T-helper 22 cell (primary cell): Measurements from ENCODE around the gene AK5.

Experiments
- DNase-seq: peaks from one replicate; pipeline ENCODE4 v3.0.0-alpha.2; 2020; ENCODE audit warnings: low read depth

The AK5 gene

GRCh38 chr1:77350012-77350770, 68.4 kb downstream of the AK5 start:
- no peak for DNase-seq

DNA sequence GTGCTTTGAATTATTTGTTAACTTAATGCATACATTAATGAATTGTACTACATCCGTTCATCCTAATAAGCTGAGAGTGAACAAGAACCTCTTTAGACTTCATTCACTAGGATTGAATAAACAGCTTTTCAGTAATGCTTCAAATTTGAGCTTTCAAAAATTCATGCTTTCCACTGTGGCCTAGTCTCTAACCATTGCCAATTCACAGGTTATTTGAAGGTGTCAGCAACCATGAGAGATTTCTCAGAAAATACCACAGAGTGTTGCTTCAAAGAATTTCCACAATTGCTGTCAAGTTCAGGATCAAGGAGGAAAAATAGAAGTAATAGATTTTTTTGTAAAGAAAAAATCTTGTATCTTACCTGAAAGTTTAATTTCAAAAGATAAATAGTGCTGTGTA, 72.7 kb downstream of the AK5 start:
- DNase-seq: no peak

- no peak for DNase-seq
Observed at GRCh38 chr1:77355010-77355409, 73.2 kb downstream of the AK5 start.

GRCh38 chr1:77356136-77356535, 74.3 kb downstream of the AK5 start:
- DNase-seq: no peak

DNA sequence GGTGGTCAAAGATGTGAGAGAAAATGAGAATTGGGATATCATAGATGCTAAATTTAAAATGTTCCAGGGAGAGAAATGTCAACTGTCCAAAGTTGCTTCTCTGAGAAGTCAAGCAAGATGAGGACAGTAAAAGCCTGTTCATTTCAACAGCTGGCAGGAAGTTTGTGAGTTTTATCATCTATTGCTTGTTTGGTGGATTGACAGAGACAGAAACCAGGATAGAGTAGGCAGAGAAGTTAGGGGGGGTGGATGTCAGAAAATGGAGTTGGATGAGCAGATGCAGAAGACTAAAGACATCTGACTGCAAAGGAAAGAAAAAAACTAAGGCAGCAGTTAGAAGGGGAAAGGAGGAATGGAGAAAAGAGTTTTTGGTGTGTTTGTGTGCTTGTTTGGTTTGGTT, 78.4 kb downstream of the AK5 start:
- no peak for DNase-seq

DNA sequence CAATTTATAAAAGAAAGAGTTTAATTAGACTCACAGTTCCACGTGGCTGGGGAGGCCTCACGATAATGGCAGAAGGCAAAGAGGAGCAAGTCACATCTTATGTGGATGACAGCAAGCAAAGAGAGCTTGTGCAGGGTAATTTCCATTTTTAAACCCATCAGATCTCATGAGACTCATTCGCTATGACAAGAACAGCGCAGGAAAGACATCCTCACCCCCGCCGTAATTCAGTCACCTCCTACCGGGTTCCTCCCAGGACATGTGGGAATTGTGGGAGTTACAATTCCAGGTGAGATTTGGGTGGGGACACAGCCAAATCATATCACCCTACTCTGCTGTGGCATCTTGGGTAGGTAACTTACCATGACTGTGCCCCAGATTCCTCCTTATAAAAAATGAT, 79.8 kb downstream of the AK5 start:
- no peak for DNase-seq

DNA sequence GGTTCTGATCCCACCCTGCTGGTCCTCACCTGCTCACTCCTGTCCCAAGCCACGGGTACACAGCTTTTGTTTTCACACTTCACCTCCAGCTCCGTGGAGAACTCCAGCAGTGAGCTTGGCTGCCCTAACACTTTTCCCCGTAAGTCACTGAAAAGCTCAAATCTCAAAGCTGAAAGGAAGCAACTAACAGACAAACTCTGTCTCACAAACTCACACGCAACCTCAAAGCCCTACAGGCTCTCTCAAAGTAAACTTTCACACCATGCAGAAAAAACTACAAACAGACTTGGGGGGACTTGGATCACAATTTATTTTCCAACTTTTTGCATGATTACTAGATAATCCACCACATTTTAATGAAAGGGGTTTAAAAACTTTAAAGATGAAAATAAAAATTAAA, 88.3 kb downstream of the AK5 start:
- DNase-seq: no peak

DNA sequence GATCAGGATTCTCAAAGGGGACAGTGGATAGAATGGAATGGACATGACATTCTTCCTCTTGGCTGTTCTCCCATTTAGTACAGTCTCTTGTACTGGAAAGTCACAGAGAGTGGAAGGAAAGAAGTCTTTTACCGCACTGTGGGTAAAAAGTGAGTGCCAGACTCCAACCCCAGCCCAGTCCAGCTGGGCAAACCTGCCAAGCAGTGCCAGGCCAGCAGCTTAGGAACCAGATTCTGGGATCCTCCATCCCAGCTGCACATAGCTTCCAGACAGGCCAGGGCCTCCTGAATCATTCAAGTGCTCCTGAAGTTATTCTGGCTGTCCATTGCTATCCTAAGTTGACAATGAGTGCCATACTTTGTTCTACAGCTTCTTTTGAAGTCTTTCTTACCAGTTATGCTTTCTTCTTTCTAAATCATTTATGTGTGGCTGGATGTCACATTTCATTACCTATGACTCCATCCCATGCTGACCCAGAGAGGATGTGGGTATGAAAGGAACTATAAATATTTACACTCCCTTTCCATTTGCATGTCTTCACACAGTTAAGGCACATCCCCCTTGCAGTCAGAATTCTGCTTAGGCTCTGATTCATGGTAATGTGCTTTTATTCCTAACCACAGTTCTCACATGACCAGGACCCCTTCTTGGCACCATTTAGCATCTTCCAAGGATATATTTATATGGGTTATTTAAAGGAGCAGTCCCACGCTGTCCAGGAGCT, 88.9 kb downstream of the AK5 start:
- DNase-seq: no peak

DNA sequence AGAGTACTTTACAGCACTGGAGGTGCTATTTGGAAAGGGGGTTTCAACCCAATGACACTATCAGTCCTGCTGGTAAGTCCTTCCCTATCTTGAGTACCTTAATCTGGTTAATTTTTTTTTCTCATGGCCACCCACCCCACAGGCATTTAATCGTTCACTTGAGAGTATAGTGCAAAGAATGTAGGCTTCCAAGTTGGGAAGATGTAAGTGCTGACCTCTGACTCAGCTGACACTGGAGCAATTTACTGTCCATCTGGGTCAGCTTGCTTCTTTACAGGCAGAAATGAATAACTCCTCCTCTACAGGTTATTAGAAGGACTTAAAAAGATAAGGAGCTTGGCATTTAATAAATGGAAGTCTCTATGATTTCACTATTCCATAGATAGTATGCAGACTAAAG, 89.6 kb downstream of the AK5 start:
- DNase-seq: no peak

GRCh38 chr1:77373702-77374101, 91.9 kb downstream of the AK5 start:
- DNase-seq: no peak

DNA sequence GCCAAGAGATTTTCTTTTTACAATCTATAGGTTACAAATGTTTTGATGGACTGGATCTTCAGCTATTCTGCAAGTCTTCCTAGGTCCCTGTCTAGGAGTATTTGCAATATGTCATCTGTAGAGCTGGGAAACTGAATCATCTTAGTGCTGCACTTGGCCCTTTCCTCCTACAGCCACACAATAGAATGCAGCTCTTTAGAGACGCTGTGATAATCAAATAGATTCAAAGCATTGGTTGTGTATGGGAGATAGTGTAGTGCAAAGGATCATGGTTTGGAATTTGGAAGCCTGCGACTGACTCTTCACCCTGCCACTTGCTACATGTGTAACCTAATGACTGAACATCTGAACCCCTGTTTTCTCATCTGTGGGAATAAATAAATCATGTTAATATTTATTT, 93.7 kb downstream of the AK5 start:
- no peak for DNase-seq

GRCh38 chr1:77375990-77376389, 94.2 kb downstream of the AK5 start:
- DNase-seq: no peak

DNA sequence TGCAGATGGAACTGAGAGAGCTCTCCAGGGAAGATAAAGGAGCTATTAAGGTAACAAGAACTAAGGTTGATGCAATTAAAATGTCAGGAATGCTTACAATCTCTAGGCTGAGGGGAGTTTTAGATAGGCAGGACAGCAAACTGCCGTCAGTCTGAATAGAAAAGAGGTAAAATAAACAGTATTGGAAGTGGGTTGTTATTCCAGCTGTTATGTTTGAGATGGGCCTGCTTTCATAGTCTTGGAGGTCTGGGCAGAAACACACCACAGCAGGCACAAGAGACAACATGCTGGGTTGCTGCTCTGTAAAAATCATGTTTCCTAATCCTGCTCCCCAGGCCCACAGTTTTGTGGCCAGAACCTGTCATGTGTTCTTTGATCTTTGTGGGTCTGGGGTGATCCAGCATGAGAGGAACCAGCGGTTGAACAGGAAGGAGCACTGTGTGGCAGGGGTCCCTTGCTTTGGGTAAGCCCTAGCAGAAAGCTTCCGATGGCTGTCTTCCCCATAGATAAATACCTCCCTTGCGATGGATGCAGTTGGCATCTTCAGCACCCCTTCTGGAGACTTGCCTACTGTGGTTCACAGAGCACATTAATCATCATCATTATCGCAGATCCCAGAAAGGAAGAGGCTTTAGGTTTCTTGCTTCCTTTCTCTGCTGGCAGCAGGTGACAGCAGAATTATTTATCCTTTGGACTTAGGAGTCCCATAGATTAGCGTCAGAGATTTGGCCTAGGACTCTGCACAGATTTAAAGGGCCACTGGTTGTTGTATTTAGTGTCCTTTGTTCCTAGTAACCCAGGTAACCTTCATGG, 97.1 kb downstream of the AK5 start:
- DNase-seq: no peak

DNA sequence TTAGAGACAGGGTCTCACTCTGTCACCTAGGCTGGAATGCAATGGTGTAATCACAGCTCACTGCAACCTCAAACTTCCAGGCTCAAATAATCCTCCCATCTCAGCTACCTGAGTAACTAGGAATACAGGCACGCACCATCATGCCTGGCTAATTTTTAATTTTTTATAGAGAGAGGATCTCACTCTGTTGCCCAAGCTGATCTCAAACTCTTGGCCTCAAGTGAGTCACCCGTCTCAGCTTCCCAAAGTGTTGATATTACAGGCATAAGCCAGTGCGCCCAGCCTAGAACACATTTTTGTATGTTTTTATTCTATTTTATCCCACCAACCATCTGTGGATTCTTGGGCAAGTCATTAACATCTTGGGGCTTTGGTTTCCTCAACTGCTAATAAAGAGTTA, 100.5 kb downstream of the AK5 start:
- DNase-seq: no peak

DNA sequence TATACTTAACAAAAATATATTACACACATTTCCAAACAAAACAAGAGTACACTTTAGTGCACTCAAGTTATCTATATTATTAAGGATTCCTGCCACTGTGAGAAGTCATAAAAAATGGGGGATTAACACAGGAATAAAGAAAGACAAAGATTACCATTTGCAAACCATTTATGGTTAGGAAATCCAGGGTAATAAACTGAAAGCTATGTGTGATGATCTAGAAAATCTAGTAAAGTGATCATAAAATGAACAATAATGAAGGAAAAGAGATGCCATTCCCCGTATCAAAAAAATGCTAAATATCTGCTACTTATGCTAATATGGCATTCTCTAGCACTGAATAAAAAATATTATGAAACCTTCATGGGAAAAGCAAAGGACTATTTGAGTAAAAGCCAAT, 101.4 kb downstream of the AK5 start:
- no peak for DNase-seq

- DNase-seq: no peak
Observed at GRCh38 chr1:77385551-77385950, 103.7 kb downstream of the AK5 start.

DNA sequence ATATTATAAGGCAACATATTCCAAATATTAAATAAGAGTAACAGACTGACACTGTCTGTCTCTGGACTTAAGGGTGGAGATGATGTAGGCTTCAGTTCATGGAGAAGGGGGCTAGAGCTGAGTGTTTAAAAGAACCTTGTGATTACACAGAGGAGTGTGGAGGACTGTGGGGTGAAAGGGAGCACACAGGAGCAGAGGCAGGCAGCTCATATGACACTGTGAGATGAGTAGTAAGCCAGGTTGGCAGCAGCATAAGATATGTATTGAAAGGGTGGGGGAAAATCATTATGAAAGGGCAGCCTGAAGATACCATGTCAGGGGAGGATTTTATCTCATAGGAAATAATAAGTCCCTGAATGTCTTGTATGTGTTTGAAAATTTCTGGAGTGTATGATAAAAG, 104.5 kb downstream of the AK5 start:
- DNase-seq: no peak

DNA sequence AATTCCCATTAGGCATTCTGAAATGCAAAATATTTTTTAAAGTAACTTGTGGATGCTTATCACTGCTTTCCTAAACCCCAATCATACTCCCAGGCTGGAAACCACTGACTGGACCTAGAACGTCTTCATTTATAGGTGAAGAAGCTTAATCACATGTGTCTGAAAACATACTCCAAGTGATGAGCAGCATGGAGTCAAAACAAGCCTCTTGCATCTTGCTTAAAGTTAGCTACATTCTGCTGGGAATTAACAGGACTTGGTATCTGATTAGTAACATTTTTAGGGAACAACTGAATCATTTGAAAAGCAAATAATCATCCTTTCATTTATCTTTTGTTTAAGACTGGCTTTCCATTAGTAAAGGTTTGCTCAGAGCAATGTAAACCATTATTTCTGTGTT, 105.7 kb downstream of the AK5 start:
- DNase-seq: no peak

GRCh38 chr1:77388661-77389060, 106.8 kb downstream of the AK5 start:
- DNase-seq: no peak

DNA sequence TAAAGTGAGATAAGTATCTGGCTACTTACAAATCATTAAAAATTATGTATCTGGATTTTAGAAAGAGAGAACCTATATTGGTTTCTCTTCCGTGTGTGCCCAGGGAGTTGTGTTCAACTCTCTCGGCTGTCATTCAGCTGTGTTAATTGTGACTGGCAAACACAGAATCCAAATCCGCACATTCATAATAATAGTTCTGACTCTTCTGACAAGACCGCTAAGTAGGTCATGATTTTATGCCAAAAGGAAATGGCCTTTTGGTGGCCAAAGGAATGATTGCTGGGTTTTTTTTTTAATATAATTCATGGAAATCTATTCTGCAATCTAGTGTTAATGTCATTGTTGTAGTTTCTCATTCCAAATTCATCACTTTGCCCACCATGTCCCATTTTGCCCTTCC, 110.7 kb downstream of the AK5 start:
- no peak for DNase-seq

- no peak for DNase-seq
Observed at GRCh38 chr1:77394166-77394565, 112.3 kb downstream of the AK5 start.

DNA sequence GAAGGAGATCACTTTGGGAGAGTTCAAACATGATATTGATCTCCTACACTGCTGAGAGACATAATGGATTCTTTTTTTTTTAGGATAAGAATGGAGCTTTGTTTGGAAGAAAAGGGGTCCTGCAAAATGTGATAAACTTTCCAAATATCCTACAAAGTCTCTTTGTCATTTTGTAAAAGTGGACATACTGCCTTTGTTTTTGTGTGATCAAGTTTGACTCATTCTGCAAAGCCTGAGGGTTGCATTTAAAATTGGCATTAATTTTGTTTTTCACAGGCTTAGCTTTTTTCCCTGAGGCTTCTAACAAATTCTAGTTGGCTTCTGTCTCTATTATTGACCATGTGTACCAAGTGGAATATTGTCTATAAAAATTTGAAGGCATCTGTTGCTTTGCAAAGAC, 113.2 kb downstream of the AK5 start:
- DNase-seq: no peak

- no peak for DNase-seq
Observed at GRCh38 chr1:77398152-77398551, 116.3 kb downstream of the AK5 start.
